ENCODE results near the gene TMEM37.

TMEM37 gene

GRCh38 chr2:119434664-119435063 lies 3.0 kb downstream of the TMEM37 start:
- no peak for DNase-seq

- DNase-seq: no peak
Measured at GRCh38 chr2:119435081-119435952, 3.7 kb downstream of the TMEM37 start.

GRCh38 chr2:119435953-119436297 lies 4.3 kb downstream of the TMEM37 start:
- DNase-seq: no peak

- no peak for DNase-seq
Measured at GRCh38 chr2:119436993-119437772, 5.5 kb downstream of the TMEM37 start.

GRCh38 chr2:119438128-119438656 lies 6.5 kb downstream of the TMEM37 start:
- no peak for DNase-seq

DNA sequence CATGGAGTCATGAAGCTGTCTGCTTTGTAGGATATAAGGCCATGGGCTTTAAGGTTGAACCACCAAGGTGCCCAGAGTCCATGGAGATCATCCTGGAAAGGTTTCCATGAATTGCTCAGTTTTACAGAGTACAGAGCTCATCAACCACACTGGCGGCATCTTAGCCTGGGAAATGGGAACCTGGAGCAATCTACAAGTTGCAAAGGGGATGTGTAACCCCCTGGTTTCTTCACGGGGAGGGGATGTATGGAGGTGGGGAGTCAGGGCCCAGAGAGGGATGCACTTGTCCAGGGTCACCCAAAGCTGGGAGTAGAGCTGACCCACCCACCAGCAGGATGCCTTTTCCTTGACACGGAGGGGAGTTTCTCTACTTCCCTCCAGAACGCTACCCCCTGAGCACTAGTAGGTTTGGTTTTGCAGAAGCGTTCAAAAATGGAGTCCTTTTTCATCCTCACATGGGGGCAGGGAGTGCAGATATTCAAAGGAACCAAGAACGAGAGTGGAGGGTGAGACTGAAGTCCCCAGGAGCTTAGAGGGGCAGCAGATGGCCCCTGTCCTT lies 7.2 kb downstream of the TMEM37 start:
- no peak for DNase-seq

- no peak for DNase-seq
Measured at GRCh38 chr2:119439574-119440500, 8.2 kb downstream of the TMEM37 start.

DNA sequence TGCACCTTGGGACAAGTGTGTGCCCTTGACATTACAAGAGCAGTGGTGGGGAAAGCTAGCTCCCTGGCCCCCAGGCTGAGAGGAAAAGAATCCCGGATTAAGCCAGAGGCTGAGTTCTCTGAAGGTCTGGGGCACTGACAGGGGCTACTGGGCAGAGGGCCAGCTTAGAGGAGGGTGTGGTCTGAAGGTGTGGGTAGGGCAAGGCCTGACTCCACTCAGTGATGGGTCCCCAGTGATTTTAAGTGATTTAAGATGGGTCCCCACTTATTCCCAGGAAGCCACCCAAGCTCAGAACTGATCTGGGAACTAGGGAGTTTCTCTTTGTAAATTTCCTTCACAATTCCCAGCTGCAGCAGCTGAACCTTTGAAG lies 8.8 kb downstream of the TMEM37 start:
- DNase-seq: no peak

GRCh38 chr2:119440873-119441272 lies 9.2 kb downstream of the TMEM37 start:
- no peak for DNase-seq

- DNase-seq: no peak
Measured at GRCh38 chr2:119441376-119442225, 9.9 kb downstream of the TMEM37 start.

- no peak for DNase-seq
Measured at GRCh38 chr2:119442226-119442619, 10.6 kb downstream of the TMEM37 start.

GRCh38 chr2:119442850-119443249 lies 11.2 kb downstream of the TMEM37 start:
- no peak for DNase-seq

DNA sequence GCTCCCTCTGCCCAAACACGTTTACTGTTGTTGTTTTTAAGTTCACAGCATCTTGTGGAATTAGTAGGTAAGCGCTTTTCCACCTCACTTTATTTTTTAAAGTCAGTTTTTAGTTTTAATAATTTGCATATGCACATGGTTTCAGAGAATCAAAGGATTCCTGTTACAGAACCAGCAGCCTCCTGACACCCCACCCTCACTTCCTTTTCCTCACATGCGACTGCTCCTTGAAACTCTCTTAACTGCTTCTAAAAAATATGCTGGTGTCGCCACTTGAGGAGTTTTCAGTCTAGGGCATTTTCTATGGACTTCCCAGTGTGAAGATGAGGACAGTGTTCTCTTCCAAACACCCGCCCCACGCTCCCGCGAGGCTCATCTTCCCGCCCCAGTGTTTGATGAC lies 14.4 kb downstream of the TMEM37 start:
- DNase-seq: no peak

- DNase-seq: no peak
Measured at GRCh38 chr2:119448427-119449141, 16.9 kb downstream of the TMEM37 start.

DNA sequence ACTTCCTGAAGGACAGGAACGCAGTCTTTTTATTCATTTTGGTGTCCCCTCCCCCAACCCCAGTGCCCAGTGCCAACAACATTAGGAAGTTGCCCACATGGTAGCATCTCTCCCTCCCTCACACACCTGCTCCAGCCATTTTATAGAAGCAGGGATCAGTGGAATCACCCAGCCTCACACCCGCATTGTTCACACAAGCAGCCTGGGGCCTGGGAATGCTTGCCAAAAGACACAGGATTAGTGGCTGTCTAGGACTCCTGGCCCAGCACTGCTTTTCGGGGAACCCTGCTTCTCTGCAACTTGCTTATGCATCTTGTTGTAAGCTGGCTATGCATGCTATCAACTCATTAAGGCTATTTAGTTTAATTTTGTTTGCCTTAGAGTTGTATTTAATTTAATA lies 17.9 kb downstream of the TMEM37 start:
- DNase-seq: no peak

GRCh38 chr2:119451336-119452050 lies 19.8 kb downstream of the TMEM37 start:
- DNase-seq: no peak

DNA sequence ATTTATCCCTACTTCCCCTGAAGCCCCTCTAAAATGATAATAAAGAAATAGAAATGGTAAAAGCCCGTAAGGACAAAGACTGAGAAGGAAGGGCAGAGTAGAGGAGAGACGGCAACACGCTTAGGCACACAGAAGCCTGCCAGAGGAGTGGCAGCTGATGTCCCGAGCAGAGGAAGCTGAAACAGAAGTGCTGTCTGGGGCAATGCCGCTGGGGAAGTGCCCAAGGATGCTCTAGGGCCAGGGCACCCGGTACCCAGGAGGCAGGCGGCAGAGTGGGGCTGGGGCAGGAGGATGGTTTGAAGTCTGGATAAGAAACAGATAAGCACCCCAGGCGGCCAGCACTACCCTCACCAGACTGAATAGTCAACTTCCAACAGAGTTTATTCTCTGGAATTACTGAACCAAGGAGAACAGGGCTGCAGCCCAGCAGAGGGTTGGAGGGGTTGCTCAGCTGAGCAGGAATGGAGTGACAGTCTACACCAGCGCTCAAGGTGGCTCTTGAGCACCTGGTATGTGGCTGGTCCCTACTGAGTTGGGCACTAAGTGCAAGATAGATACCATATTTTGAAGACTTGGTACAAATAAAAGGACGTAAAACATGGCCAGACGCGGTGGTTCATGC lies 22.4 kb downstream of the TMEM37 start:
- DNase-seq: no peak

GRCh38 chr2:119455066-119455718 lies 23.5 kb downstream of the TMEM37 start:
- DNase-seq: no peak

DNA sequence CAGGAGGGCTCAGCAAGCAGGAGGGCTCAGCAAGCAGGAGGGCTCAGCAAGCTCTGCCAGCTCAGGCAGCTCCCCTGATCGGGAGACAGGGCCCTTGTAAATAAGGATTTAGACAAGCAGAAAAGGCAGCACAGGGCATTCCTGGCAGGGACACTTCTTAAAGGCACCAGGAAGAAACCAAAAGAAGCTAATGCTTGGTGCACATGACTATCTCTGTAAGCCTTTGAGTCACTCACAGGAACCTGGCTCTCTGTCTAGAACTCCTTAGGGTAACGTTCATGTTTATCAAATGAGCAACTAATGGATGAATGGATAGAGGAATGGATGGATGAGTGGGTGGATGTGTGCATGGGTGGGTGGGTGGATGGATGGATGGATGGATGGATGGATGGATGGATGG lies 28.4 kb downstream of the TMEM37 start:
- no peak for DNase-seq

Data from left hindlimb (tissue), 1 donor.